HEK293 (cell line): ENCODE measurements around the gene TTC9C.

ENCODE experiments used
- CTCF ChIA-PET: fragments of 350-600 bp; formaldehyde crosslinking; extraction: SDS; loops from one replicate; lab custom pipeline; 2021; ENCODE audit warnings: antibody characterized with exemption; lab: Yijun Ruan, JAX
- POLR2A ChIA-PET: fragments of 300-600 bp; formaldehyde crosslinking; extraction: SDS; loops from one replicate; lab custom pipeline; 2020; ENCODE audit warnings: antibody characterized with exemption, inconsistent platforms; lab: Yijun Ruan, JAX
- H3K27ac ChIP-seq: fragments of 200-500 bp; sonication (Bioruptor generic); 2 replicates; pipeline ENCODE4 v1.5.1; 2014; ENCODE audit warnings: low read depth, low read length, control low read depth, inconsistent platforms; ENCODE audit errors: extremely low read depth
- H3K36me3 ChIP-seq, 2 experiments: fragments of 200-500 bp in 1 of 2; sonication (Bioruptor generic) in 1 of 2; 1 replicate in 1 of 2; 2 replicates in 1 of 2; pipeline ENCODE4 v1.5.1; 2014 to 2017; ENCODE audit warnings: inconsistent platforms in 2 of 2, low read length in 2 of 2; ENCODE audit not compliant: control insufficient read depth in 2 of 2, insufficient read depth in 1 of 2
- H3K4me1 ChIP-seq: fragments of 200-500 bp; sonication (Bioruptor generic); 2 replicates; pipeline ENCODE4 v1.5.1; 2014; ENCODE audit warnings: mild to moderate bottlenecking, low read length, inconsistent platforms; ENCODE audit not compliant: control insufficient read depth, insufficient read depth
- H3K4me3 ChIP-seq: 2 replicates; pipeline ENCODE4 v1.5.1; 2011; ENCODE audit warnings: low read depth, mild to moderate bottlenecking, control low read depth, low read length, moderate library complexity
- H3K9me3 ChIP-seq: fragments of 200-500 bp; sonication (Bioruptor generic); 2 replicates; pipeline ENCODE4 v1.5.1; 2014; ENCODE audit warnings: low read depth, low read length, inconsistent platforms; ENCODE audit not compliant: control insufficient read depth, insufficient read depth
- BCL11A ChIP-seq: fragments of 450-650 bp; formaldehyde crosslinking; IDR thresholded peaks from 2 replicates; pipeline ENCODE4 v1.5.1; 2016; ENCODE audit warnings: low read depth, missing biosample characterization, missing genetic modification characterization
- GLI4 ChIP-seq: fragments of 450-650 bp; formaldehyde crosslinking; IDR thresholded peaks from 2 replicates; pipeline ENCODE4 v1.5.1; 2016; ENCODE audit warnings: missing biosample characterization, missing genetic modification characterization
- KLF10 ChIP-seq: fragments of 450-650 bp; IDR thresholded peaks from 2 replicates; pipeline ENCODE4 v1.5.1; 2018; ENCODE audit warnings: missing biosample characterization, mild to moderate bottlenecking, missing genetic modification characterization
- KLF7 ChIP-seq: fragments of 450-650 bp; formaldehyde crosslinking; IDR thresholded peaks from 2 replicates; pipeline ENCODE4 v1.5.1; 2016; ENCODE audit warnings: missing biosample characterization, missing genetic modification characterization, borderline replicate concordance
- MEIS1 ChIP-seq: sonication (generic); formaldehyde crosslinking; IDR thresholded peaks from 2 replicates; pipeline ENCODE4 v1.8.1; 2022; ENCODE audit warnings: missing genetic modification reagents, mild to moderate bottlenecking, borderline replicate concordance
- OSR2 ChIP-seq: fragments of 450-650 bp; formaldehyde crosslinking; IDR thresholded peaks from 2 replicates; pipeline ENCODE4 v1.5.1; 2016; ENCODE audit warnings: missing biosample characterization, missing genetic modification characterization
- PBX3 ChIP-seq: sonication (generic); formaldehyde crosslinking; IDR thresholded peaks from 2 replicates; pipeline ENCODE4 v1.8.1; 2022; ENCODE audit warnings: mild to moderate bottlenecking, moderate library complexity, missing genetic modification reagents
- PRDM6 ChIP-seq: fragments of 450-650 bp; formaldehyde crosslinking; IDR thresholded peaks from 2 replicates; pipeline ENCODE4 v1.5.1; 2017; ENCODE audit warnings: missing biosample characterization, missing genetic modification characterization
- SCRT2 ChIP-seq: fragments of 450-650 bp; formaldehyde crosslinking; IDR thresholded peaks from 2 replicates; pipeline ENCODE4 v1.5.1; 2016; ENCODE audit warnings: missing biosample characterization, missing genetic modification characterization
- YY2 ChIP-seq: fragments of 450-650 bp; formaldehyde crosslinking; IDR thresholded peaks from 2 replicates; pipeline ENCODE4 v1.5.1; 2016; ENCODE audit warnings: missing biosample characterization, missing genetic modification characterization
- ZBTB44 ChIP-seq: fragments of 450-650 bp; IDR thresholded peaks from 2 replicates; pipeline ENCODE4 v1.5.1; 2018; ENCODE audit warnings: missing biosample characterization, mild to moderate bottlenecking, missing genetic modification characterization
- ZBTB48 ChIP-seq: fragments of 450-650 bp; formaldehyde crosslinking; IDR thresholded peaks from 2 replicates; pipeline ENCODE4 v1.5.1; 2016; ENCODE audit warnings: missing biosample characterization, missing genetic modification characterization
- ZFP37 ChIP-seq: fragments of 450-650 bp; formaldehyde crosslinking; IDR thresholded peaks from 2 replicates; pipeline ENCODE4 v1.5.1; 2016; ENCODE audit warnings: missing biosample characterization, missing genetic modification characterization
- ZNF114 ChIP-seq: fragments of 450-650 bp; formaldehyde crosslinking; IDR thresholded peaks from 2 replicates; pipeline ENCODE4 v1.5.0; 2017; ENCODE audit warnings: missing biosample characterization, missing genetic modification characterization
- ZNF138 ChIP-seq: fragments of 450-650 bp; formaldehyde crosslinking; IDR thresholded peaks from 2 replicates; pipeline ENCODE4 v1.5.1; 2016; ENCODE audit warnings: missing biosample characterization, missing genetic modification characterization, borderline replicate concordance
- ZNF155 ChIP-seq: fragments of 450-650 bp; formaldehyde crosslinking; IDR thresholded peaks from 2 replicates; pipeline ENCODE4 v1.5.1; 2016; ENCODE audit warnings: missing biosample characterization, missing genetic modification characterization
- ZNF16 ChIP-seq: fragments of 450-650 bp; formaldehyde crosslinking; IDR thresholded peaks from 2 replicates; pipeline ENCODE4 v1.5.1; 2016; ENCODE audit warnings: low read depth, missing biosample characterization, missing genetic modification characterization
- ZNF302 ChIP-seq: fragments of 450-650 bp; formaldehyde crosslinking; IDR thresholded peaks from 2 replicates; pipeline ENCODE4 v1.5.1; 2016; ENCODE audit warnings: missing biosample characterization, missing genetic modification characterization, low read depth
- ZNF335 ChIP-seq: fragments of 450-650 bp; formaldehyde crosslinking; conservative IDR thresholded peaks from 2 replicates; pipeline ENCODE4 v1.5.1; 2016; ENCODE audit warnings: missing biosample characterization, missing genetic modification characterization
- ZNF366 ChIP-seq: fragments of 450-650 bp; formaldehyde crosslinking; conservative IDR thresholded peaks from 2 replicates; pipeline ENCODE4 v1.5.1; 2016; ENCODE audit warnings: missing biosample characterization, missing genetic modification characterization
- ZNF391 ChIP-seq: fragments of 450-650 bp; formaldehyde crosslinking; IDR thresholded peaks from 2 replicates; pipeline ENCODE4 v1.5.1; 2016; ENCODE audit warnings: low read depth, missing biosample characterization, missing genetic modification characterization, borderline replicate concordance
- ZNF416 ChIP-seq: fragments of 450-650 bp; formaldehyde crosslinking; IDR thresholded peaks from 2 replicates; pipeline ENCODE4 v1.5.1; 2016; ENCODE audit warnings: missing biosample characterization, missing genetic modification characterization
- ZNF426 ChIP-seq: fragments of 450-650 bp; formaldehyde crosslinking; IDR thresholded peaks from 2 replicates; pipeline ENCODE4 v1.5.1; 2017; ENCODE audit warnings: missing biosample characterization, missing genetic modification characterization, mild to moderate bottlenecking, inconsistent platforms, moderate library complexity
- ZNF433 ChIP-seq: fragments of 450-650 bp; formaldehyde crosslinking; IDR thresholded peaks from 2 replicates; pipeline ENCODE4 v1.5.1; 2016; ENCODE audit warnings: missing biosample characterization, missing genetic modification characterization, low read depth
- ZNF488 ChIP-seq: fragments of 450-650 bp; formaldehyde crosslinking; IDR thresholded peaks from 2 replicates; pipeline ENCODE4 v1.5.1; 2016; ENCODE audit warnings: missing biosample characterization, missing genetic modification characterization
- ZNF548 ChIP-seq: fragments of 450-650 bp; formaldehyde crosslinking; IDR thresholded peaks from 2 replicates; pipeline ENCODE4 v1.5.1; 2016; ENCODE audit warnings: missing biosample characterization, missing genetic modification characterization
- ZNF664 ChIP-seq: fragments of 450-650 bp; formaldehyde crosslinking; IDR thresholded peaks from 2 replicates; pipeline ENCODE4 v1.5.1; 2016; ENCODE audit warnings: missing biosample characterization, missing genetic modification characterization
- ZNF677 ChIP-seq: fragments of 450-650 bp; IDR thresholded peaks from 2 replicates; pipeline ENCODE4 v1.5.0; 2018; ENCODE audit warnings: missing biosample characterization, mild to moderate bottlenecking, missing genetic modification characterization, moderate library complexity
- ZNF707 ChIP-seq: fragments of 450-650 bp; formaldehyde crosslinking; IDR thresholded peaks from 2 replicates; pipeline ENCODE4 v1.5.1; 2016; ENCODE audit warnings: missing biosample characterization, missing genetic modification characterization
- ZNF747 ChIP-seq: fragments of 450-650 bp; formaldehyde crosslinking; IDR thresholded peaks from 2 replicates; pipeline ENCODE4 v1.5.1; 2016; ENCODE audit warnings: missing biosample characterization, missing genetic modification characterization
- ZNF830 ChIP-seq: fragments of 450-650 bp; IDR thresholded peaks from 2 replicates; pipeline ENCODE4 v1.5.0; 2018; ENCODE audit warnings: missing biosample characterization, missing genetic modification characterization, low read depth, mild to moderate bottlenecking, moderate library complexity
- ZSCAN23 ChIP-seq: fragments of 450-650 bp; formaldehyde crosslinking; IDR thresholded peaks from 2 replicates; pipeline ENCODE4 v1.5.1; 2016; ENCODE audit warnings: missing biosample characterization, missing genetic modification characterization
- ZSCAN5A ChIP-seq: fragments of 450-650 bp; formaldehyde crosslinking; IDR thresholded peaks from 2 replicates; pipeline ENCODE4 v1.5.1; 2016; ENCODE audit warnings: missing biosample characterization, missing genetic modification characterization

The TTC9C gene

GRCh38 chr11:62727165-62727871, 968 bp upstream of the TTC9C start, which contains the start of gene HNRNPUL2:
HNRNPUL2 (minus strand) TSS chr11:62727457; CDS start chr11:62727156, 301 bp downstream.
- ChIA-PET POLR2A (interaction anchor here (0.5 to 10.0 kb wide), 42 partner anchors 9 to 163 kb away, joined by 3 to 137 read pairs (median 5); partner anchors contain the start of genes BSCL2, C11orf98, CSKMT and EEF1G), CTCF (interaction anchor here (0.5 to 1.0 kb wide), 6 partner anchors 26 to 366 kb away, joined by 3 to 6 read pairs (median 4); partner anchors contain the start of genes C11orf98, CSKMT and ZBTB3)
- peaks cover 12 to 50% of the 10 kb centered on the region in 2 experiments; a peak in 2 of 3 replicates for H3K36me3 ChIP-seq
- peak within 1 kb of the TSS; percentile 98 for H3K27ac ChIP-seq
- H3K9me3 ChIP-seq: no peaks in the 10 kb centered on the region
- H3K4me3 ChIP-seq: peak within 1 kb of the TSS; percentile 93
- H3K4me1 ChIP-seq: peaks cover 4% of the 10 kb centered on the region; the same call in 1 of the 2 replicates
- TF ChIP-seq PRDM6 (tag by site-specific recombination) (no peak), ZNF114 (no peak), ZNF677 (tag by site-specific recombination) (no peak), ZSCAN23 (no peak), MEIS1 (no peak), ZNF416 (tag by site-specific recombination) (no peak), ZBTB44 (tag by site-specific recombination) (0 out of 2 replicates have a peak, but pooled peaks have one; percentile 41), ZNF707 (tag by site-specific recombination) (no peak), ZNF664 (tag by site-specific recombination) (no peak), ZNF830 (tag by site-specific recombination) (no peak), ZSCAN5A (tag by site-specific recombination) (no peak), ZNF138 (tag by site-specific recombination) (no peak), ZNF391 (tag by site-specific recombination) (0 out of 2 replicates have a peak, but pooled peaks have one; percentile 42), YY2 (no peak), ZNF747 (tag by site-specific recombination) (no peak), OSR2 (tag by site-specific recombination) (no peak; the same call in 1 of the 2 replicates), ZNF548 (tag by site-specific recombination) (no peak), ZNF426 (tag by site-specific recombination) (no peak), ZNF366 (tag by site-specific recombination) (no peak), ZNF16 (tag by site-specific recombination) (no peak), ZFP37 (no peak), GLI4 (no peak), ZNF433 (no peak), BCL11A (tag by site-specific recombination) (no peak), ZNF335 (peak; percentile 78), ZBTB48 (tag by site-specific recombination) (peak; percentile 35; the same call in 1 of the 2 replicates), ZNF302 (no peak), SCRT2 (tag by site-specific recombination) (no peak), ZNF488 (no peak), ZNF155 (tag by site-specific recombination) (no peak), KLF10 (tag by site-specific recombination) (peak; percentile 16; the same call in 1 of the 2 replicates), KLF7 (tag by site-specific recombination) (no peak), PBX3 (no peak)
